Measurements from ENCODE around the gene CGNL1.

The CGNL1 gene

GRCh38 chr15:57425842-57426241, 49.5 kb downstream of the CGNL1 start:
- DNase-seq: no peak

GRCh38 chr15:57427367-57427821, 51.1 kb downstream of the CGNL1 start:
- DNase-seq: peak; percentile 23

- no peak for DNase-seq
Measured at GRCh38 chr15:57432141-57432741, 55.9 kb downstream of the CGNL1 start.

GRCh38 chr15:57436166-57436565, 59.9 kb downstream of the CGNL1 start:
- DNase-seq: no peak

- no peak for DNase-seq
Measured at GRCh38 chr15:57436961-57437360, 60.7 kb downstream of the CGNL1 start.

- no peak for DNase-seq
Measured at GRCh38 chr15:57437564-57437963, 61.3 kb downstream of the CGNL1 start.

- no peak for DNase-seq
Measured at GRCh38 chr15:57438166-57438565, 61.9 kb downstream of the CGNL1 start.

- DNase-seq: no peak
Measured at GRCh38 chr15:57439128-57440027, 63.1 kb downstream of the CGNL1 start.

- DNase-seq: no peak
Measured at GRCh38 chr15:57440167-57440566, 63.9 kb downstream of the CGNL1 start.

GRCh38 chr15:57440799-57441198, 64.5 kb downstream of the CGNL1 start:
- DNase-seq: no peak

GRCh38 chr15:57442335-57442734, 66.0 kb downstream of the CGNL1 start:
- no peak for DNase-seq

GRCh38 chr15:57443486-57443885, 67.2 kb downstream of the CGNL1 start:
- DNase-seq: no peak

- no peak for DNase-seq
Measured at GRCh38 chr15:57444877-57445513, 68.7 kb downstream of the CGNL1 start.

GRCh38 chr15:57445872-57446271, 69.6 kb downstream of the CGNL1 start:
- DNase-seq: peak; percentile 15

GRCh38 chr15:57446393-57446792, 70.1 kb downstream of the CGNL1 start:
- DNase-seq: no peak

- DNase-seq: no peak
Measured at GRCh38 chr15:57451555-57451954, 75.2 kb downstream of the CGNL1 start.

- DNase-seq: no peak
Measured at GRCh38 chr15:57452090-57452754, 75.9 kb downstream of the CGNL1 start.

- DNase-seq: no peak
Measured at GRCh38 chr15:57455929-57456328, 79.6 kb downstream of the CGNL1 start.

GRCh38 chr15:57456559-57456958, 80.3 kb downstream of the CGNL1 start:
- DNase-seq: no peak

GRCh38 chr15:57457726-57458125, 81.4 kb downstream of the CGNL1 start:
- DNase-seq: no peak

GRCh38 chr15:57458356-57458781, 82.1 kb downstream of the CGNL1 start:
- no peak for DNase-seq

GRCh38 chr15:57460208-57460816, 84.0 kb downstream of the CGNL1 start:
- no peak for DNase-seq

- no peak for DNase-seq
Measured at GRCh38 chr15:57461541-57461940, 85.2 kb downstream of the CGNL1 start.

All from SHP77 treated with DMSO at 0.1 percent for 48 hours (cell line).